Lung microvascular endothelial cell (primary cell): ENCODE data around the gene CEP170. TPM values are rescaled to one million over a fixed set of nuclear protein-coding genes. Genes with fewer than 3 reads are reported as not detected.

Experiments used
- DNase-seq, 2 donors: peaks; one replicate each; pipeline versions ENCODE4 v3.0.0 to v3.0.0-alpha.2; 2010; ENCODE audit warnings: low read depth in 2 of 2
- total RNA-seq: library from RNA; depleted of rRNA; stranded (reverse); fragments of >200 nt; gene quantifications from 2 replicates; pipeline ENCODE4 v1.2.1, GENCODE V29; 2014

Gene CEP170
- 69.7 and 72.8 TPM in 2 replicates for total RNA-seq

- DNase-seq, result peak; percentile 98 to 100
These were observed at the start of gene CEP170 for GRCh38 chr1:243254927-243255790. Gene CEP170 (minus strand): TSS chr1:243255281. CDS start chr1:243225280, 30,001 bp downstream.

GRCh38 chr1:243301059-243301458 lies 46.0 kb upstream of the CEP170 start:
- no peak for DNase-seq

GRCh38 chr1:243299069-243299468 lies 44.0 kb upstream of the CEP170 start:
- DNase-seq, result no peak

- DNase-seq, result peak; percentile 35 to 59
These were observed 39.6 kb upstream of the CEP170 start for GRCh38 chr1:243294723-243295121.

- peak in 1 of 2 donors; percentile 83 for DNase-seq
These were observed 39.1 kb upstream of the CEP170 start for GRCh38 chr1:243293941-243294722.

GRCh38 chr1:243292117-243292516 lies 37.0 kb upstream of the CEP170 start:
- no peak for DNase-seq

GRCh38 chr1:243291292-243291691 lies 36.2 kb upstream of the CEP170 start:
- no peak for DNase-seq

- DNase-seq, result no peak
These were observed 33.0 kb upstream of the CEP170 start for GRCh38 chr1:243288062-243288461.

- DNase-seq, result peak; percentile 92 to 97
These were observed 32.6 kb upstream of the CEP170 start for GRCh38 chr1:243287652-243288051.

GRCh38 chr1:243287123-243287460 lies 32.0 kb upstream of the CEP170 start:
- peak; percentile 14 to 42 for DNase-seq

- peak; percentile 47 to 50 for DNase-seq
These were observed 31.5 kb upstream of the CEP170 start for GRCh38 chr1:243286409-243287122.

- DNase-seq, result no peak
These were observed 26.6 kb upstream of the CEP170 start for GRCh38 chr1:243281672-243282071.

GRCh38 chr1:243280571-243281129 lies 25.6 kb upstream of the CEP170 start:
- peak in 1 of 2 donors; percentile 52 for DNase-seq

- peak in 1 of 2 donors; percentile 51 for DNase-seq
These were observed 20.2 kb upstream of the CEP170 start for GRCh38 chr1:243275316-243275715.

GRCh38 chr1:243273945-243274344 lies 18.9 kb upstream of the CEP170 start:
- no peak for DNase-seq

GRCh38 chr1:243273506-243273905 lies 18.4 kb upstream of the CEP170 start:
- no peak for DNase-seq

- DNase-seq, result no peak
These were observed 17.3 kb upstream of the CEP170 start for GRCh38 chr1:243272401-243272800.

- no peak for DNase-seq
These were observed 16.9 kb upstream of the CEP170 start for GRCh38 chr1:243271996-243272395.

- no peak for DNase-seq
These were observed 15.2 kb upstream of the CEP170 start for GRCh38 chr1:243270097-243270864.

- DNase-seq, result no peak
These were observed 14.3 kb upstream of the CEP170 start for GRCh38 chr1:243269461-243269801.
